LoVo (cell line): ENCODE results near the gene CDC5L.
A peak's percentile ranks its signal among the peaks of the same experiment; 100 is the strongest.

Source experiments
- DNase-seq: peaks from one replicate; pipeline ENCODE4 v3.0.0-alpha.2; 2016; ENCODE audit warnings: low spot score

CDC5L gene

GRCh38 chr6:44373787-44374186 is 13.7 kb upstream of the CDC5L start:
- no peak for DNase-seq

- no peak for DNase-seq
Observed at GRCh38 chr6:44375071-44375470, 12.4 kb upstream of the CDC5L start.

- no peak for DNase-seq
Observed at GRCh38 chr6:44377484-44377883, 10.0 kb upstream of the CDC5L start.

GRCh38 chr6:44377971-44378370 is 9.5 kb upstream of the CDC5L start:
- no peak for DNase-seq

GRCh38 chr6:44381739-44382138 is 5.8 kb upstream of the CDC5L start:
- DNase-seq = no peak

- DNase-seq = peak; percentile 16
Observed at GRCh38 chr6:44386364-44386928, 1.1 kb upstream of the CDC5L start.

GRCh38 chr6:44386929-44387345 is 569 bp upstream of the CDC5L start:
- no peak for DNase-seq

GRCh38 chr6:44388135-44388487 is 605 bp downstream of the CDC5L start:
- no peak for DNase-seq

GRCh38 chr6:44388887-44389286 is 1.4 kb downstream of the CDC5L start:
- DNase-seq = no peak

- no peak for DNase-seq
Observed at GRCh38 chr6:44390158-44390683, 2.7 kb downstream of the CDC5L start.

GRCh38 chr6:44395501-44395900 is 8.0 kb downstream of the CDC5L start:
- no peak for DNase-seq

GRCh38 chr6:44396968-44397367 is 9.5 kb downstream of the CDC5L start:
- DNase-seq = no peak

GRCh38 chr6:44397424-44398164 is 10.1 kb downstream of the CDC5L start:
- DNase-seq = no peak

- no peak for DNase-seq
Observed at GRCh38 chr6:44399991-44400390, 12.5 kb downstream of the CDC5L start.

GRCh38 chr6:44400572-44400971 is 13.1 kb downstream of the CDC5L start:
- no peak for DNase-seq

- DNase-seq = no peak
Observed at GRCh38 chr6:44401138-44401537, 13.6 kb downstream of the CDC5L start.

- no peak for DNase-seq
Observed at GRCh38 chr6:44404022-44404714, 16.7 kb downstream of the CDC5L start.

- DNase-seq = no peak
Observed at GRCh38 chr6:44404715-44405099, 17.2 kb downstream of the CDC5L start.

GRCh38 chr6:44407951-44408670 is 20.6 kb downstream of the CDC5L start:
- no peak for DNase-seq

GRCh38 chr6:44409207-44409794 is 21.8 kb downstream of the CDC5L start:
- DNase-seq = no peak

GRCh38 chr6:44410363-44410762 is 22.9 kb downstream of the CDC5L start:
- DNase-seq = no peak

GRCh38 chr6:44411141-44411540 is 23.6 kb downstream of the CDC5L start:
- DNase-seq = no peak
